ENCODE measurements around the gene ABHD4.
A peak's percentile ranks its signal among the peaks of the same experiment; 100 is the strongest.
"Not testable (repeated sequence)": the region's sequence is repeated elsewhere in the genome, so short reads cannot be mapped to it uniquely, and the experiment has no call there.

Gene ABHD4

DNA sequence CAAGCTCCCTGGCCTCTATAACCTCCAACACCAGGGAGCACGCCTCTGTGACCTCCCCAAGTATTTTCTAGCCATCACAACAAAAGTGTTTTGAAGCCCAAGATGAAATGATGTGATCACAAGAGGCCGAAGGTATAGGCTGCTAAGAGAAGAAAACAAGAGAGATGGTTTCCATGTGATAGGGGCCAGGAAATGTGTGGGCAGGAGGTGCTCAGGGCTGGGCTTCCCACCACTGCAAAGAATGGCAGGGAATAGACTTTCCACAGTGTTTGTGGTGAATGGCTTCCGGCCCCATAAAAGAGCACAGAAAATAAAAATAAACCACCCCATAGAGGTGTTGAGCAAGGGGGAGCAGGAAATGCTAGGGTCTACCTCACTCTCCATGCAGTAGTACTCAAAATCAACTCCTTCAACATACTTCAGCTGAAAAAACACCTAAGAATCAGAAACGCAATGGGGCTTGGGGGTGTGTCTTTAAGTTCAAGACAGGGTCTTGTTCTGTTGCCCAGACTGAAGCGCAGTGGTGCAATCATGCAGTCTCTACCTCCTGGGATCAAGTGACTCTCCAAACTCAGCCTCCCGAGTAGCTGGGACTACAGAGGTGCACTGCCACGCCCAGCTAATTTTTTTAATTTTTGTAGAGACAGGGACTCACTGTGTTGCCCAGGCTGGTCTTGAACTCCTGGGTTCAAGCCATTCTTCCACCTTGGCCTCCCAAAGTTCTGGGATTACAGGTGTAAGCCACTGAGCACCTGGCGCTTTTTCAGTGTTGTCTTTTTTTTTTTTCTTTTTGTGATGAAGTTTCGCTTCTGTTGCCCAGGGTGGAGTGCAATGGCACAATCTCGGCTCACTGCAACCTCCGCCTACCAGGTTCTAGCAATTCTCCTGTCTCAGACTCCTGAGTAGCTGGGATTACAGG, 36.2 kb upstream of the ABHD4 start:
- no peak for DNase-seq

DNA sequence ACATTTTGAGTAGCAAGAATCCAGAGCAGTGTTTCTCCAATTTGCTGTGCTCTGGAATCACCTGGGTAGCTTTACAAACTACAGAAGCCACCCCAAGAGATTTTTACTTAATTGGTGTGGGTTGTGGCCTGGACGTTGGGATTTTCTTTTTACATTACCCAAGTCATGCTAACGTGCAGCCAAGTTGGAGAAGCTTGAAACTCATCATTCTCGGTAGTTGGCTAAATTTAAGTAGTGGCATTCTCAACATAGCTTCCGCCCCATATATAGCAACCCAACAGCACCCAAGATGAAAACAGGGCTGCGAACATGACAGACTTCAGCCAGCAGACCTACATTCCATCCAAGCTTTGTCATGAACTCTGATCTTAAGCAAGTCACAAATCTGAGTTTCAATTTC, 34.1 kb upstream of the ABHD4 start:
- DNase-seq: no peak

- no peak for DNase-seq
These were observed 33.6 kb upstream of the ABHD4 start for GRCh38 chr14:22564463-22564862.

- no peak for DNase-seq
These were observed 32.6 kb upstream of the ABHD4 start for GRCh38 chr14:22565391-22565945.

GRCh38 chr14:22566266-22566665, 31.8 kb upstream of the ABHD4 start:
- DNase-seq: not testable (repeated sequence)

GRCh38 chr14:22566845-22567244, 31.3 kb upstream of the ABHD4 start:
- no peak for DNase-seq

- DNase-seq: no peak
These were observed 30.7 kb upstream of the ABHD4 start for GRCh38 chr14:22567437-22567836.

DNA sequence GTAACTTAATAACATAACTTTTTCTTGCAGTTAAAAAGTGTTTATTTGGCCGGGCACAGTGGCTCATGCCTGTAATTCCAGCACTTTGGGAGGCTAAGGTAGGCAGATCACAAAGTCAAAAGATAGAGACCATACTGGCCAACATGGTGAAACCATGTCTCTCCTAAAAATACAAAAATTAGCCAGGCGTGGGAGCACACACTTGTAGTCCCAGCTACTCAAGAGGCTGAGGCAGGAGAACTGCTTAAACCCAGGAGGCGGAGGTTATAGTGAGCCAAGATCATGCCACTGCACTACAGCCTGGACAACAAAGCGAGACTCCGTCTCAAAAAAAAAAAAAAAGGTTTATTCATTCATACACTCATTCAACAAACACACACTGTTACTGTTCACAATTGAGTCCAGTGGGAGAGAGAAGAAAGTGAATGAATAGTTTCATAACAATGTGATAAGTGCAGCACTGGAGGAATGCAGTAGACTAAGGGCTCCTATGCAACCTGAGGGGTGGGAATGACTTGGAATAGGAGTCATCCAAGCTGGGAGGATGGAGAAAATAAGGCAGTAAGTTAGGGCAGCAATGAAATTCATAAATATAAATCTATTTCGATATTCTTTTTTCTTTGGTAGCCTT, 28.9 kb upstream of the ABHD4 start:
- DNase-seq: no peak

DNA sequence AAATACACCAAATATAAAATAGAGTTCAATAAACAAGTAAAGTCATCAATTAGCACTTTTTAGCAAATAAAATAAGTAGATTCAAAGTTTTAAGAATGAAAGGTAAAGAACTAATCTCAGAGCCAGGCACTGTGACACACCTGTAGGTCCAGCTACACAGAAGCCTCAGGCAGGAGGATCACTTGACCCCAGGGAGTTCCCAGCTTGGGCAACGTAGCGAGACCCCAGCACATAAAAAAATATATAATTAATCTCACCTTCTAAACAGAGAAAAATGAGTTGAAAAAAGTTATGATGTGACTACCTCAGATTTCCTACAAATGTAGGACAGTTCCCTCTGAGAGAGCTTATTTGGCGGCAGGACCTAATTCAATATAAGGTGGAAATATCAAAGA, 28.4 kb upstream of the ABHD4 start:
- DNase-seq: no peak

DNA sequence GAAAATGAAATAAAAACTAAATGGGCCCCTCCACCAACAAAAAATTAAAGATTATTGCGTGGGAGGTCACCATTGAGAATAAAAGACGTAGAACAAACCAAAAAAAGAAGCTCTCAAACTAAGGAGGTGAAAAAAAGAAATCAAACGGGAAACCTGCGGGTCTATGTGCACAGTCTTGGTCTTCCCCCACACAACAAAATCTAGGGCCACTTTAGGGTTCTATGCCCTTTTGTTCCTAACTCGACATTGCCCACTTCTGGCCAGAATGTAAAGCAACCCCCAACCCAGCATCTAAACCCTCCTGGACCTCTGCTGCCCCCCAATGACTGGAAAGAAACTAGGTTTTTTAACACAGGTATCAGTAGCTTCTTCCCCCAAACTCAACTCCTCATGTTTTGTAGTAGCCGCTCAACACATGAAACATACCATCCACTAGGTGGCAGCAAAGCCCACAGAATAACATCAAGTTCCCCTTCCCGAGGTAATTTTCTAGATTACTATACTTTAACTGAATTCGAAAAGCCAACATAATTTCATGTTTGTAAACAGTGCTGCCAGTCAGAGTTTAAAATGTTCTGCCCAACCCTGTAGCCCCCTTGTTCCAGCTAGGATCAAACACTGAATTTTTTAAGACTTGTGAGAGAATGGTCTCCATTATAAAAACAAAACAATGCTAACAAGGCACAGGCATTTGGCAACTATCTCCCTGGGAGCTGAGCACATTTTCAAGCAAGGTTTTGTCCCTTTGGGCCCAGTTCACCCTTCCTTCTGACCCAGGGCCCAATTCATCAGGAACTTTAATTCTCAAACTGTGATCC, 27.8 kb upstream of the ABHD4 start:
- DNase-seq: peak; percentile 71 to 78

DNA sequence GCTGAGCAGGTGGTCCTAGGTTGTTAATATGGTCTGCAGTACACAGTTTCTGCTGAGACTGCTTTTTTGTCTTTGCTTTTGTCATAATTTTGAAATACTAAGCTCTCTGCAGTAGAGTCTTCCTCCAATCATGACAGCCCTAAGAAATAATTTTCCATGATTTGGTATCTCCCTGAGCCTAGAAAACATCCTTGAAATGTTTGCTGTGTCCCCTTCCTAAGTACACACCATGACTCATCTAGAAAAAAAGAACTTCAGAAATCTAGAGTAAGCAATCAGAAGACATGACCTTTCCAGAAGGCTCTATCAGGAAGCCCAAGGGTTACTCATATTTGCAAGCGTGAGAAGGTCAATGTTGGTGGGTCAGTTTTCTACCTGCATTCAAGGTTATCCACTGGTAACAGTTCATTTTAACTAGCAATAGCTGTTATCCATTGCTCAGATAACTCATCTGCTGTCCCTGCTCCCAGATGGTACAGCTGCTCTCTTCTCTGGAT, 25.5 kb upstream of the ABHD4 start:
- DNase-seq: no peak

GRCh38 chr14:22573804-22574203, 24.3 kb upstream of the ABHD4 start:
- DNase-seq: no peak

GRCh38 chr14:22577334-22577908, 20.7 kb upstream of the ABHD4 start:
- DNase-seq: no peak

- no peak for DNase-seq
These were observed 18.9 kb upstream of the ABHD4 start for GRCh38 chr14:22579236-22579635.

- no peak for DNase-seq
These were observed 18.2 kb upstream of the ABHD4 start for GRCh38 chr14:22579881-22580280.

- DNase-seq: no peak
These were observed 17.5 kb upstream of the ABHD4 start for GRCh38 chr14:22580625-22581024.

DNA sequence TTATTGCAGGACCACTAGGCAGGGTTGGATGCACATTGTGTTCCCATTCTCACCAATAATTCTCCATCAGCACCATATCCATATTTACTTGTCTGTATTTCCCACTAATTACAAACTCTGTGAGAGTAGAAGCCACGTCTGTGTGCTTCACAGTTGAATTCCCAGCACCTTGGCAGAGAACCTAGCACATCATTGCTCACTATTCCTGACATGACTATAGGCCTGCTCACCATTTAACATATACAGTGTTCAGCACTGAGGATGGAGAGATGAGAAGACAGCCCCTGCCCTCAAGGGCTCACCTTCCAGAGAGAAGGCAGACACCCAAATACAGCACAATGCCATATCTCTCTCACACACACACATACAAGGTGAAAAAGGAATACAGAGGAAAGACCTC, 14.1 kb upstream of the ABHD4 start:
- DNase-seq: no peak

DNA sequence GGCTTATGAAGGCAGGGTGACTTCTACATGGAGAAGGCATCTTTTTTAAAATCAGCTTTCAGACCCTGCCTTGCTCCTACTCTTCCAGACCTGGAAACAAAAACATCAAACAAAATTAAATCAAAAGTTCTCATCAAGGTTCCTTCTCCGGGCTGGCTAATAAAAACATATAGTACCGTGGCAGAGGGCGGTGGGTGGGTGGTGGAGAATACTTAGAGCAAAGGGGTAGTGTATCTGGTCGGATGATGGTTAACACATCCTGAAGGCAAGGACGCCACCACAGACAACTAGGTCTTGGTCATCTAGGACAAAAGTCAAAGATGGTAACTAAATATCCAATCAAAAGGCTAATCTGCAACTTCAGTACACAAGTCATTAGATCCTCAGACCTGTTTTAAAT, 10.9 kb upstream of the ABHD4 start:
- DNase-seq: no peak

DNA sequence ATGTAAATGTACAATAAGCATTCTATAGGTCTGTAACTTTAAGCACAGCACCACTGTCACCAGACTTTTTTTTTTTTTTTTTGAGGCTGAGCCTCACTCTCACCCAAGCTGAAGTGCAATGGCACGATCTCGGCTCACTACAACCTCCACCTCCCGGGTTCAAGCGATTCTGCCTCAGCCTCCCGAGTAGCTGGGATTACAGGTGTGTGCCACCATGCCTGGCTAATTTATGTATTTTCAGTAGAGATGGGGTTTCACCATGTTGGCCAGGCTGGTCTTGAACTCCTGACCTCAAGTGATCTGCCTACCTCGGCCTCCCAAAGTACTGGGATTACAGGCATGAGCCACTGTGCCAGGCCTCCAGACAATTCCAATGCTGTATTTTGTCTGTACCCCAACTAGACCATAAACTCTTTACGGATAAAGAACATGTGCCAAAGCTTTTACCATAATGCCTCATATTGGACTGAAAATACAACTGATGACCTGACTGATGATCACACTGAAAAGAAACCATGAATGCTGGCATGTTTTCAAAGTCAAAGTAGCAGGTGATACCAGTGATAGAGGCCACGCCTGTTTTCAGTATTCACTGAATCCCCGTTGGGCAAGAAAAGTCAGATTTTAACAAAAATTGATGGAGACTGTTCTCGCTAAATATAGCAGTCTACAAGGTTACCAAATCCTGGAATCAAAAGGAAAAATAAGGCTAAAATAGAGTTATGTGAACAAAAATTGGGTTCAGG, 10.2 kb upstream of the ABHD4 start:
- DNase-seq: not testable (repeated sequence)

- no peak for DNase-seq
These were observed 9.5 kb upstream of the ABHD4 start for GRCh38 chr14:22588526-22589095.

DNA sequence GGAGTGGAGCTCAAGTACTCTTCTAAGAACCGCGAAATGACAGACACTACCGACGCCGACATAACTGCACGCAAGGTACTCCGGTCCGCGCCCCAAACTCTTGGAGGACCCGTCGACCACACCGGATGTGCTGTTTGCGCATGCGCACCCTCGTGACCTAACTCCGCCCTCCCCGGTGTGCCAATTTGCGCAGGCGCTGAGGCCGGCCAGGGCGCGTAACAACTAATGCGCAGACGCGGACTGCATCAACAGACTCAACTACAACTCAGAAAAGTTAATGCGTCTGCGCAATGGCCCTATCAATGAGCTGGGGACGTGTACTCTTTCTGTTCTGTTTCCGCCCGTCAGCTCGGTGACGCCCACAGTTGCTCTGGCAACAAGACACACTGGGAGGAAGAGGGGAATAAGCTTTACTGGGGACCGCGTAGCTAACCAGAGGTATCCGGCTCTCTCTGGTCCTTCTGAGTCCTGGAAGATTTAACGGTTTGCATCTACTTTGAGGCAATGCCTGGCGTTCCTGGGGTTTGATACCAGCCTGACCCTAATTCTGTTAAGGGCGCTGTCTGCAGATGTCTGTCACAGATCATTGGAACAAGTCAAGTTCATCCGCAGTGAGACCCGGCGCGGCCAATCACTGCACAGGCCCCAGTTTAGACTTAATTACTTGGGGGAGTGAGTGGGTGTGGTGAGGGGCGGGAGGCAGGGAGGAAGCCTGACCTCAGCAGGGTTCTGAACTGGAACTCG, 8.8 kb upstream of the ABHD4 start, which contains the start of gene DAD1:
Gene DAD1, minus strand, starts transcription at position 129 of the 744 bp plus-strand sequence. Its CDS starts 67 bp downstream, at position 62.
- DNase-seq: peak; percentile 99 to 100
